ENCODE results near the gene STRN4.
A peak's percentile ranks its signal among the peaks of the same experiment; 100 is the strongest.

Gene STRN4

GRCh38 chr19:46704379-46705076 is 41.7 kb downstream of the STRN4 start:
- DNase-seq = peak; percentile 81

- no peak for DNase-seq
Observed at GRCh38 chr19:46700704-46701103, 45.5 kb downstream of the STRN4 start.

GRCh38 chr19:46698395-46699321 is 47.6 kb downstream of the STRN4 start:
- no peak for DNase-seq

- peak; percentile 88 for DNase-seq
Observed at GRCh38 chr19:46697204-46697960, 48.9 kb downstream of the STRN4 start.

- no peak for DNase-seq
Observed at GRCh38 chr19:46696866-46697203, 49.4 kb downstream of the STRN4 start.

- no peak for DNase-seq
Observed at GRCh38 chr19:46696052-46696451, 50.2 kb downstream of the STRN4 start.

GRCh38 chr19:46693760-46694159 is 52.5 kb downstream of the STRN4 start:
- DNase-seq = no peak

GRCh38 chr19:46692918-46693722 is 53.1 kb downstream of the STRN4 start:
- no peak for DNase-seq

GRCh38 chr19:46691948-46692347 is 54.3 kb downstream of the STRN4 start:
- DNase-seq = no peak

- DNase-seq = no peak
Observed at GRCh38 chr19:46691104-46691503, 55.1 kb downstream of the STRN4 start.

GRCh38 chr19:46689358-46689757 is 56.9 kb downstream of the STRN4 start:
- no peak for DNase-seq

- no peak for DNase-seq
Observed at GRCh38 chr19:46687438-46688145, 58.7 kb downstream of the STRN4 start.

- DNase-seq = no peak
Observed at GRCh38 chr19:46685189-46685588, 61.1 kb downstream of the STRN4 start.

GRCh38 chr19:46678110-46678732 is 68.0 kb downstream of the STRN4 start:
- no peak for DNase-seq

- DNase-seq = no peak
Observed at GRCh38 chr19:46674416-46675178, 71.7 kb downstream of the STRN4 start.

- DNase-seq = no peak
Observed at GRCh38 chr19:46670813-46671212, 75.4 kb downstream of the STRN4 start.
